Fibroblast of lung (primary cell): ENCODE results near the gene PPA1. TPM values are rescaled to one million over a fixed set of nuclear protein-coding genes. Genes with fewer than 3 reads are reported as not detected.

Source experiments
- DNase-seq, 2 donors: peaks; one replicate each; pipeline versions ENCODE4 v3.0.0 to v3.0.0-alpha.2; 2010; ENCODE audit warnings: low read depth in 2 of 2
- H2AFZ ChIP-seq: 2 replicates; pipeline ENCODE4 v1.5.1; 2012; ENCODE audit warnings: low read length, control low read depth, inconsistent platforms
- H3K27ac ChIP-seq: 2 replicates; pipeline ENCODE4 v1.5.1; 2011; ENCODE audit warnings: low read length, control low read depth; ENCODE audit not compliant: insufficient read depth
- H3K27me3 ChIP-seq: 2 replicates; pipeline ENCODE4 v1.5.1; 2011; ENCODE audit warnings: mild to moderate bottlenecking, low read length; ENCODE audit not compliant: control insufficient read depth, insufficient read depth
- H3K36me3 ChIP-seq: 2 replicates; pipeline ENCODE4 v1.5.1; 2011; ENCODE audit warnings: low read length; ENCODE audit not compliant: control insufficient read depth, insufficient read depth
- H3K4me1 ChIP-seq: 2 replicates; pipeline ENCODE4 v1.5.1; 2011; ENCODE audit warnings: low read length; ENCODE audit not compliant: control insufficient read depth, insufficient read depth; ENCODE audit errors: extremely low read depth
- H3K4me2 ChIP-seq: 2 replicates; pipeline ENCODE4 v1.5.1; 2011; ENCODE audit warnings: low read length, control low read depth; ENCODE audit not compliant: insufficient read depth; ENCODE audit errors: extremely low read depth
- H3K4me3 ChIP-seq, 4 experiments: fragments of 200-600 bp in 1 of 4; sonication (generic) in 1 of 4; replicated peaks in 1 of 4; 2 replicates each; pipeline ENCODE4 v1.5.1; 2011 to 2016; ENCODE audit warnings: low read length in 4 of 4, low read depth in 3 of 4, mild to moderate bottlenecking in 3 of 4, control low read depth in 2 of 4, inconsistent platforms in 1 of 4, mixed read lengths in 1 of 4; ENCODE audit not compliant: insufficient read depth in 1 of 4; ENCODE audit errors: control extremely low read depth in 1 of 4
- H3K79me2 ChIP-seq: 2 replicates; pipeline ENCODE4 v1.5.1; 2012; ENCODE audit warnings: mild to moderate bottlenecking, low read length, inconsistent platforms; ENCODE audit not compliant: control insufficient read depth, insufficient read depth
- H3K9ac ChIP-seq: 2 replicates; pipeline ENCODE4 v1.5.1; 2011; ENCODE audit warnings: mild to moderate bottlenecking, low read length, control low read depth; ENCODE audit not compliant: insufficient read depth
- H3K9me3 ChIP-seq: 2 replicates; pipeline ENCODE4 v1.5.1; 2012; ENCODE audit warnings: low read depth, low read length; ENCODE audit not compliant: control insufficient read depth, insufficient read depth
- H4K20me1 ChIP-seq: 2 replicates; pipeline ENCODE4 v1.5.1; 2011; ENCODE audit warnings: low read length; ENCODE audit not compliant: control insufficient read depth, insufficient read depth; ENCODE audit errors: extremely low read depth
- CTCF ChIP-seq, 2 donors: IDR thresholded peaks in 1 of 2; conservative IDR thresholded peaks in 1 of 2; 1 replicate in 1 of 2; 2 replicates in 1 of 2; pipeline ENCODE4 v1.5.1; 2011 to 2012; ENCODE audit warnings: low read length in 2 of 2, control low read depth in 1 of 2, inconsistent platforms in 1 of 2, low read depth in 1 of 2, mild to moderate bottlenecking in 1 of 2
- EZH2 ChIP-seq: IDR thresholded peaks from 2 replicates; pipeline ENCODE4 v1.5.1; 2012; ENCODE audit warnings: low read length, control low read depth, mild to moderate bottlenecking; ENCODE audit errors: missing control alignments
- polyA plus RNA-seq, 2 donors: library from polyadenylated mRNA; depleted of rRNA in 1 of 2; stranded (reverse) in 1 of 2; unstranded in 1 of 2; fragments of >200 nt; gene quantifications; 2 replicates each; pipeline ENCODE4 v1.2.1, GENCODE V29; 2011 to 2012; ENCODE audit warnings: missing spikeins in 1 of 2
- total RNA-seq: library from RNA; depleted of rRNA; stranded (reverse); fragments of >200 nt; gene quantifications from 2 replicates; pipeline ENCODE4 v1.2.1, GENCODE V29; 2014

Gene PPA1
- total and polyA plus RNA-seq, 2 donors (not counting 1 experiment from before 2014, with no cell fraction given): 167 to 287 TPM

- H3K27ac ChIP-seq: no peak overlapping the region
- H3K27me3 ChIP-seq: peaks cover 34% of the 10 kb centered on the region
- no peaks in the 10 kb centered on the region for H3K4me1 ChIP-seq
- H3K4me3 ChIP-seq: no peak overlapping the region
- no peak overlapping the region for H2AFZ ChIP-seq
- TF ChIP-seq EZH2: no peak
- TF ChIP-seq CTCF (conservative IDR thresholded peaks at IDR 0.05 in 1 of 2, IDR thresholded peaks at IDR 0.05 in 1 of 2; ENCODE audit: low read depth in 1 of 2, low read length in 2 of 2): no peak
- DNase-seq: no peak
- no peaks in the 10 kb centered on the region for H3K79me2 ChIP-seq
- H3K9ac ChIP-seq: no peak overlapping the region
- H3K4me2 ChIP-seq: no peak overlapping the region
- H3K36me3 ChIP-seq: no peaks in the 10 kb centered on the region
- H4K20me1 ChIP-seq: no peaks in the 10 kb centered on the region
- no peaks in the 10 kb centered on the region for H3K9me3 ChIP-seq
Observed at GRCh38 chr10:70253878-70254765, 20.9 kb upstream of the PPA1 start.

DNA sequence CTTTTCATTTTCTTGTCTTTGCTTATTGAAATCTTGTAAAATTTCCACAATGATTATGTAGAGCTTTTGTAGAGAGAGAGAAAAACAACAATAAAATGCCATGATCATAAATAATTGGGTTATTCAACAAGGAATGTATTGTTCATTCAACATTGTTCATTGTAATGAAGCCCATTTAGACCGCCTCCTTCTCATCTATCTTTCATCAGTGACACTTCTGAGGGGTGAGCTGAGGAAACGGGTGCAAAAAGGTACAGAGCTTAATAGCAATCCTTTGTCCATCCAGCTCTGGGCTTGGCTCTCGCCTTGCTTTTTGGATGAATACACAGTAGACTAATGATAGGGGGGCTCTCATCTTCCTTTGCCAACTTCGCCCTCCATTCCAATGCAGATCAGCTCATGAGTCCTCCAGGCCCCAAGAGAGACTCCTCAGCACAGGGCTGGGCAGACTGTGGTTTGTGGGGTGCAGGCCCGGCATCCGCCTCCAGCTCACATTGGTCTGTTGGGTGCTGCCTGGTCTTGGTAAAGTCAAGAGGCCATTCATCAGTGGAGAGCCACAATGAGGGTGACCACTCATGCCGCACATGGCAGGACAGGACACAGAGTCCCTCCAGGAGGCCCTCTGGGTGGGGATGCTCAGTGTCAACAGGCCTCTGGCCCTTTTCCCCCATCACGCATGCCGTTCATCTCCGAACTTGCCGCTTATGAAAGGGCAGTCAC is 17.9 kb upstream of the PPA1 start:
- H3K79me2 ChIP-seq: no peaks in the 10 kb centered on the region
- H3K27ac ChIP-seq: no peak overlapping the region
- peaks cover 48% of the 10 kb centered on the region for H3K27me3 ChIP-seq
- TF ChIP-seq EZH2: no peak
- no peak for TF ChIP-seq CTCF (conservative IDR thresholded peaks at IDR 0.05 in 1 of 2, IDR thresholded peaks at IDR 0.05 in 1 of 2; ENCODE audit: low read depth in 1 of 2, low read length in 2 of 2)
- H3K9me3 ChIP-seq: no peaks in the 10 kb centered on the region
- H4K20me1 ChIP-seq: no peaks in the 10 kb centered on the region
- H3K4me1 ChIP-seq: no peaks in the 10 kb centered on the region
- no peak overlapping the region for H3K4me2 ChIP-seq
- no peak overlapping the region for H3K4me3 ChIP-seq
- no peak for DNase-seq
- no peaks in the 10 kb centered on the region for H3K36me3 ChIP-seq
- no peak overlapping the region for H2AFZ ChIP-seq
- no peak overlapping the region for H3K9ac ChIP-seq

GRCh38 chr10:70247360-70247759 is 14.1 kb upstream of the PPA1 start:
- Histone ChIP-seq H3K9ac (no peak overlapping the region), H4K20me1 (no peaks in the 10 kb centered on the region), H3K27ac (no peak overlapping the region), H3K4me2 (no peak overlapping the region), H3K27me3 (peaks cover 42% of the 10 kb centered on the region), H3K4me3 (no peak overlapping the region), H3K36me3 (no peaks in the 10 kb centered on the region), H2AFZ (no peak overlapping the region), H3K4me1 (no peaks in the 10 kb centered on the region), H3K79me2 (no peaks in the 10 kb centered on the region), H3K9me3 (no peaks in the 10 kb centered on the region)
- DNase-seq: no peak
- TF ChIP-seq CTCF (conservative IDR thresholded peaks at IDR 0.05 in 1 of 2, IDR thresholded peaks at IDR 0.05 in 1 of 2; ENCODE audit: low read depth in 1 of 2, low read length in 2 of 2) (no peak), EZH2 (no peak)
